Thyroid gland (tissue), 4 donors: ENCODE results near the gene AGBL2.

Source experiments
- CTCF ChIP-seq, 6 experiments: fragments of 200-600 bp in 3 of 6; fragments of 450-650 bp in 3 of 6; sonication (generic) in 3 of 6; IDR thresholded peaks; one replicate each; pipeline ENCODE4 v1.5.1; 2016 to 2019; ENCODE audit warnings: antibody characterized with exemption in 6 of 6, mild to moderate bottlenecking in 2 of 6, inconsistent platforms in 1 of 6, moderate library complexity in 1 of 6
- POLR2A ChIP-seq, 2 donors: fragments of 450-650 bp; IDR thresholded peaks; one replicate each; pipeline ENCODE4 v1.6.1; 2017; ENCODE audit warnings: antibody characterized with exemption in 2 of 2, mild to moderate bottlenecking in 2 of 2, moderate library complexity in 1 of 2

GRCh38 chr11:47656260-47656885 lies 58.8 kb downstream of the AGBL2 start:
- TF ChIP-seq POLR2A (IDR thresholded peaks at IDR 0.05) = no peak
- no peak for TF ChIP-seq CTCF (IDR thresholded peaks at IDR 0.05)
